ENCODE measurements around the gene KRT2. TPM values are rescaled to one million over a fixed set of nuclear protein-coding genes. Genes with fewer than 3 reads are reported as not detected.

The KRT2 gene
- total RNA-seq, 1 donor from 2014 or later, result not detected

DNA sequence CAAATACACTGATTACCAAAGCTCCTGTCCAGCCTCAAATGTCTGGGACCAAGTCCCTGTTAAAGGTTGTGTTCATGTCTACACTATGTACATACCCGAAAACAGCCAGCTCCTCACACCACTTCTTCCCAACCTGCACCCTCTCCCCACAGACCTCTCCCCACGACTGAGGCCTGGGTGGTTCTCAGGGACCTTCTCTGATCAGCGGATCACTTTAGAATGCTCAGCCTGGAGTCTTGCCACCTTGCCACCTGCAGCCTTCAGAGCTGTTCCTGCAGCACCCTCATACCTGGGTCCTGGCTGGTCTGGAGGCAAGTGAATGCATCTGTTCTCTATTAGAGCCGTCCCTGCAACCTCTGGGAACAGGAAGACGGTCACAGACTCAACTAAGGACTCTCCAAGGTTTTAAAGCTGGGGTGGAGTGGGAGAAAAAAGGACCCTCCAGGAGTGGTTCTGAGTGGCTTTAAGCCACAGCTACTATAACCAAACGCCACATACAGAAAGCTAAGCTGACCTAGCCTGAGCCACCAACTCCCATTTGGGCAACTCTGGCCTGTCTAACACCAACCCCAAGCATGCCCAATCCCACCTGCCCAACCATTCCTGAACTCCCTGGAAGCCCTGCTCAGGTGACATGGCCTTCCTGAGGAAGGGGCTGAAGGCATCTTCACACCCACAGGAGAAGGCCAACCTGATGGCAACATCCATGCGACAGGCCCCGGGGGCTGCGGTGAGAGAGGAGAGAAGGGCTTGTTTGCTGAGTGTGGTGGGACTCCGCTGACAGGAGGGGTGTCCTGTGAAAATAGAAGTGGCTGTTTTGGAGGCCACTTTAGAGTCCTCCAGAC is 8.6 kb downstream of the KRT2 start:
- H3K27me3 ChIP-seq (ENCODE audit: control insufficient read depth, insufficient read depth, low read length), result peaks cover 3% of the 10 kb centered on the region
- no peaks in the 10 kb centered on the region for H3K36me3 ChIP-seq (ENCODE audit: control insufficient read depth, insufficient read depth, low read length)
- DNase-seq (ENCODE audit: low read depth) (no peak), FAIRE-seq (no peak)
- no peak for TF ChIP-seq CTCF (IDR thresholded peaks at IDR 0.05; ENCODE audit: insufficient read depth, low read length, severe bottlenecking)
- no peak overlapping the region for H3K4me3 ChIP-seq (ENCODE audit: low read depth, low read length)

DNA sequence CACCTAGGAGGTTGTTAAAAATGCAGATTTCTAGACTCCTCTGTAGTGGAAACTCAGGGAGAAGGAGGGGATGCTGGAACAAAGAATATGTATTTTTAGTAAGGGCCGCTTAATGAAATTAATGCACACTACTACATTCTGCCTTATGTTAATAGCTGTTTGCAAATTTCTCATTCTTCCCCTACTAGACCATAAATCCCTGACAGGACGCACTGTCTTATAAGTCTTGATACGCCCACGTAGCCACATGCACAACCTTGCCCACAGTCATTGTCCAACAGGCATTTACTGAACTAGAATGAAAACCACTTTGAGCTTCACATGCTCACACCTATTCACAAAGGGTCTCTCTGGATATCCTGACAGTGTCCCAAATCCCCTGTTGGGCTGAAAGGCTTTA is 10.5 kb downstream of the KRT2 start:
- FAIRE-seq (no peak), DNase-seq (ENCODE audit: low read depth) (no peak)
- no peak overlapping the region for H3K4me3 ChIP-seq (ENCODE audit: low read depth, low read length)
- no peak for TF ChIP-seq CTCF (IDR thresholded peaks at IDR 0.05; ENCODE audit: insufficient read depth, low read length, severe bottlenecking)
- H3K36me3 ChIP-seq (ENCODE audit: control insufficient read depth, insufficient read depth, low read length), result no peaks in the 10 kb centered on the region
- H3K27me3 ChIP-seq (ENCODE audit: control insufficient read depth, insufficient read depth, low read length), result peaks cover 3% of the 10 kb centered on the region

DNA sequence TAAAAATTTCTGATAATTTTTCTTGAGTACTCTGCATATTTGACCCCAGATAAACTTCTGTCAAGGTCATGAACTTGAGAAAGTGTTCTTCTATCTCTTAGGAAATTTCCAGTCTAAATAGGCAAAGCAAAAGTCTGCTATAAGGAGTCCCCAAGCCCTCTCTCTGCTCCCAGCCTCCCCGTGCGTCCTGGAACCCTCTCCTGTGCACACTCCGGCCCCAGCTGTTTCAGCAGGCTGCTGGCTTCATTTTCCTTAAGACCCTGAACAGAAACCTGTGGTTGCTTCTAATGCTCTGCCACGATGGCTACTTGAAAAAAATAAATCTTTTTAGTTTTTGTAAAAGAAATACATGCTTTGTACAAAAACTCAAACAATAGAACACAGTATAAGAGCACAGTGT is 14.7 kb downstream of the KRT2 start:
- TF ChIP-seq CTCF (IDR thresholded peaks at IDR 0.05; ENCODE audit: insufficient read depth, low read length, severe bottlenecking), result no peak
- Histone ChIP-seq H3K4me3 (ENCODE audit: low read depth, low read length) (no peak overlapping the region), H3K27me3 (ENCODE audit: control insufficient read depth, insufficient read depth, low read length) (peaks cover 2% of the 10 kb centered on the region), H3K36me3 (ENCODE audit: control insufficient read depth, insufficient read depth, low read length) (no peaks in the 10 kb centered on the region)
- FAIRE-seq, result no peak
- no peak for DNase-seq (ENCODE audit: low read depth)

- Histone ChIP-seq H3K36me3 (ENCODE audit: control insufficient read depth, insufficient read depth, low read length) (no peaks in the 10 kb centered on the region), H3K4me3 (ENCODE audit: low read depth, low read length) (no peak overlapping the region), H3K27me3 (ENCODE audit: control insufficient read depth, insufficient read depth, low read length) (peaks cover 2% of the 10 kb centered on the region)
- no peak for TF ChIP-seq CTCF (IDR thresholded peaks at IDR 0.05; ENCODE audit: insufficient read depth, low read length, severe bottlenecking)
- FAIRE-seq (no peak), DNase-seq (ENCODE audit: low read depth) (no peak)
Observed at GRCh38 chr12:52636592-52637258, 15.3 kb downstream of the KRT2 start.

DNA sequence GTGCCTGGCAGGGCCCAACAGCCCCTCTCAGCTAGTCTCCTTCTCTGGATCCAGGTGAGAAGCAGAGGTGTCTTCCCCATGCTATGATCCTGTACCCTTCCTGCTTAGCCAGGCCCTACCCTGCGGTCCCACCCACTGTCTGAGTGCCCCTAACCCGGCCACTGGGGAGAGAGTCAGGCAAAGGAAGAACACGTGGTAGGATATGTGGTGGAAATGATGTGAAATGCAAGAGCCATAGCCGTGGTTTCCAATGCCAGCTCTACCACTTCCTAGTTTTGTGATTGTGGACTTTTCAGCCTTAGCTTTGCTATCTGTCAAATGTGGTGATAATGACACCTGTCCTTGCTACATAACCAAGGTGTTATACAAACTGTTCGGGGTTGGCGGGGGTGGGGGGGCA is 15.8 kb downstream of the KRT2 start:
- DNase-seq (ENCODE audit: low read depth) (no peak), FAIRE-seq (no peak)
- Histone ChIP-seq H3K27me3 (ENCODE audit: control insufficient read depth, insufficient read depth, low read length) (peaks cover 2% of the 10 kb centered on the region), H3K4me3 (ENCODE audit: low read depth, low read length) (no peak overlapping the region), H3K36me3 (ENCODE audit: control insufficient read depth, insufficient read depth, low read length) (no peaks in the 10 kb centered on the region)
- no peak for TF ChIP-seq CTCF (IDR thresholded peaks at IDR 0.05; ENCODE audit: insufficient read depth, low read length, severe bottlenecking)

Data from bronchial epithelial cell (primary cell).